Pancreas (tissue), 10 donors: ENCODE measurements around the gene RMND1. TPM values are rescaled to one million over a fixed set of nuclear protein-coding genes. Genes with fewer than 3 reads are reported as not detected.

Source experiments
- ATAC-seq, 4 donors: fragments of 200-7000 bp; cut with Tn5 transposase; one replicate each; pipeline versions ENCODE4 v1.8.0 to v1.9.1; 2020; ENCODE audit warnings: mild to moderate bottlenecking in 4 of 4, moderate library complexity in 4 of 4
- DNase-seq, 6 donors: peaks; one replicate each; pipeline ENCODE4 v3.0.0-alpha.2; 2020
- FAIRE-seq: peaks from 2 replicates; lab custom pipeline; 2012; peaks lifted over from hg19 to GRCh38; lab: Jason Lieb, UNC
- H3K27ac ChIP-seq, 4 donors: fragments of 200-600 bp; sonication (generic); 1 replicate in 3 of 4; 2 replicates in 1 of 4; pipeline versions ENCODE4 v1.5.0 to v1.8.0; 2020
- H3K27me3 ChIP-seq, 4 donors: fragments of 200-600 bp; one replicate each; pipeline ENCODE4 v1.8.0; 2021
- H3K36me3 ChIP-seq, 3 donors: fragments of 200-600 bp; sonication (generic) in 1 of 3; one replicate each; pipeline versions ENCODE4 v1.5.0 to v1.8.0; 2020 to 2021
- H3K4me1 ChIP-seq, 3 donors: fragments of 200-600 bp; one replicate each; pipeline ENCODE4 v1.8.0; 2021
- H3K4me3 ChIP-seq, 4 donors: fragments of 200-600 bp; sonication (generic) in 2 of 4; one replicate each; pipeline versions ENCODE4 v1.5.0 to v1.8.0; 2020 to 2021
- H3K9me3 ChIP-seq, 4 donors: fragments of 200-600 bp; one replicate each; pipeline ENCODE4 v1.8.0; 2021
- WGBS, 2 donors: extraction: QIAGEN DNeasy Blood & Tissue Kit; methylation state at CpG; one replicate each; pipeline ENCODE4 v1.1.7; 2013; 5-methylcytosine and 5-hydroxymethylcytosine counted together
- intact Hi-C, 3 donors: fragments of 100-400 bp; cut with DNase I; formaldehyde crosslinking; loops; one replicate each; pipeline versions ENCODE4 v1.11.1 to v1.14.2; 2022
- polyA plus RNA-seq, 2 donors: library from polyadenylated mRNA; stranded (reverse); fragments of 200-250 nt; gene quantifications; one replicate each; pipeline ENCODE4 v1.2.3, GENCODE V29; 2013
- total RNA-seq, 6 donors: library from RNA; stranded (reverse); fragmentation: NEBNext Ultra II Directional in 4 of 6; extraction: Animal tissue kit (Norgen Biotek cat#: 25700) in 4 of 6; gene quantifications; one replicate each; pipeline versions ENCODE4 v1.2.1 to v1.2.4, GENCODE V29; 2021 to 2023
- TF ChIP-seq, protein P1 (sequence below), 4 donors: fragments of 200-600 bp; sonication (generic) in 3 of 4; IDR thresholded peaks; one replicate each; pipeline versions ENCODE4 v1.5.0 to v1.8.0; 2021; ENCODE audit warnings: antibody characterized with exemption in 4 of 4
- donor health status: healthy with polysubstance abuse.
- donor health status: DM: no; HTN: no; CAD: no; lungs with moderate emphysema.
- donor health status: DM: no; HTN: no; CAD: no.
- donor health status: control.
- donor health status: control.
- donor health status: Bipolar disorder and iron deficiency.
- donor health status: DM: yes; HTN: yes; CAD: no.
- donor health status: DM: no; HTN: no; CAD: no.
- donor health status: DM: no; HTN: no; CAD: no.
- donor health status: DM: yes; HTN: yes; CAD: no.

Gene RMND1
- total and polyA plus RNA-seq, 8 donors = 6.4 to 13.5 (median 7.7) TPM

GRCh38 chr6:151380848-151381205 lies 71.1 kb downstream of the RMND1 start:
- WGBS, 2 donors = 97 to 100% methylated on average over 1 of the region's 1 CpG
- no peaks in the 10 kb centered on the region for H3K36me3 ChIP-seq
- H3K4me1 ChIP-seq = peaks cover 0 to 6% (median 0%) of the 10 kb centered on the region in 3 donors
- no peak overlapping the region for H3K27ac ChIP-seq
- intact Hi-C loops = no loop called here
- FAIRE-seq = no peak
- TF ChIP-seq, protein P1, sequence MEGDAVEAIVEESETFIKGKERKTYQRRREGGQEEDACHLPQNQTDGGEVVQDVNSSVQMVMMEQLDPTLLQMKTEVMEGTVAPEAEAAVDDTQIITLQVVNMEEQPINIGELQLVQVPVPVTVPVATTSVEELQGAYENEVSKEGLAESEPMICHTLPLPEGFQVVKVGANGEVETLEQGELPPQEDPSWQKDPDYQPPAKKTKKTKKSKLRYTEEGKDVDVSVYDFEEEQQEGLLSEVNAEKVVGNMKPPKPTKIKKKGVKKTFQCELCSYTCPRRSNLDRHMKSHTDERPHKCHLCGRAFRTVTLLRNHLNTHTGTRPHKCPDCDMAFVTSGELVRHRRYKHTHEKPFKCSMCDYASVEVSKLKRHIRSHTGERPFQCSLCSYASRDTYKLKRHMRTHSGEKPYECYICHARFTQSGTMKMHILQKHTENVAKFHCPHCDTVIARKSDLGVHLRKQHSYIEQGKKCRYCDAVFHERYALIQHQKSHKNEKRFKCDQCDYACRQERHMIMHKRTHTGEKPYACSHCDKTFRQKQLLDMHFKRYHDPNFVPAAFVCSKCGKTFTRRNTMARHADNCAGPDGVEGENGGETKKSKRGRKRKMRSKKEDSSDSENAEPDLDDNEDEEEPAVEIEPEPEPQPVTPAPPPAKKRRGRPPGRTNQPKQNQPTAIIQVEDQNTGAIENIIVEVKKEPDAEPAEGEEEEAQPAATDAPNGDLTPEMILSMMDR (IDR thresholded peaks at IDR 0.05) = no peak
- no peaks in the 10 kb centered on the region for H3K9me3 ChIP-seq
- no peak overlapping the region for H3K4me3 ChIP-seq
- DNase-seq = no peak
- no peaks in the 10 kb centered on the region for H3K27me3 ChIP-seq
- ATAC-seq = no peak

DNA sequence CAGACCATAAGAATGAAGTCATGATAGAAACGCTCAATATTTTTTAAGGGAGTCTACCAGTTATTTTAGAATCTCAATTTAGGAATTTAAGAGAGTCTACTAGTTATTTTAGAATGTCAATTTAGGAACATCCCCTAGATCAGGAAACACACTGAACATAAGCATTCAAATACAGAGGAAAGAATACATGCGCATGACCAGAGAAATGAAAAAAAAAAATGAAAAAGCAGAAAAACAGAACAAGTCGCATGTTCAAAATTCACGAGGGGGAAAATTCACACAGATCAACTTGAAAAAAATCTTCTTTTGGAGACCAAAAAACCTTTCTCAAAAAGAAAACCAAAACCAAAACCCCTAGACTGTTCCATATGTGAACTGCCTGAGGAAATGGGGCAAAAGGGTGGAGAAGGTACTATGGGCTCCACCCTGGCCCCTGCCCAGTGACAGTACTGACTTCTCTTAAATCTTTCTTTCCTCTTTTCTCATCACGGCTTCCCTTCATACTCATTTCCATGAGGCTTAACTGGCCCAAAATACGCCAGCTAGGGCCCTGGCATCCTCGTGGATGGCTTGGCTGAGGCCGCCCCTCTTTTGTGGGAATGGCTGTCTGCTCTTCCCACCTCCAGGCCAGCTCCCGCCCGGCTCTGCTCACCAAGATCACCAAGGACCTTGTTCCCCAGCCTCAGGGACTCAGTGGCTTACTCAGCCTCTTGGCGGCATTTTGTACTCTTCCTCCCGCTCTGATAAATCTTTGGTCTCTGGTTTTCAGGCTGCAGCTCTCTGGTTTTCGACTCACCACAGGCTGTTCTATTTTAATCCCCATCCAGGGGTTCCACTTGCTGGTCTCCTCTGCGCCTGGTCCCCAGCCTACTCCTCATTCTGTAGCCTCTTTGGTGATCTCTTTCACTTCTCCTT lies 71.7 kb downstream of the RMND1 start:
- H3K36me3 ChIP-seq = no peaks in the 10 kb centered on the region
- H3K27ac ChIP-seq = no peak overlapping the region
- intact Hi-C loops = no loop called here
- peak in 3 of 4 donors; percentile 22 to 67 (median 48) for ATAC-seq
- TF ChIP-seq, protein P1 (IDR thresholded peaks at IDR 0.05) = no peak
- FAIRE-seq = no peak
- no peaks in the 10 kb centered on the region for H3K9me3 ChIP-seq
- no peak overlapping the region for H3K4me3 ChIP-seq
- WGBS, 2 donors = 89 to 94% methylated on average over 14 of the region's 14 CpGs
- H3K27me3 ChIP-seq = no peaks in the 10 kb centered on the region
- no peak for DNase-seq
- peaks cover 0 to 4% (median 0%) of the 10 kb centered on the region in 3 donors for H3K4me1 ChIP-seq

DNA sequence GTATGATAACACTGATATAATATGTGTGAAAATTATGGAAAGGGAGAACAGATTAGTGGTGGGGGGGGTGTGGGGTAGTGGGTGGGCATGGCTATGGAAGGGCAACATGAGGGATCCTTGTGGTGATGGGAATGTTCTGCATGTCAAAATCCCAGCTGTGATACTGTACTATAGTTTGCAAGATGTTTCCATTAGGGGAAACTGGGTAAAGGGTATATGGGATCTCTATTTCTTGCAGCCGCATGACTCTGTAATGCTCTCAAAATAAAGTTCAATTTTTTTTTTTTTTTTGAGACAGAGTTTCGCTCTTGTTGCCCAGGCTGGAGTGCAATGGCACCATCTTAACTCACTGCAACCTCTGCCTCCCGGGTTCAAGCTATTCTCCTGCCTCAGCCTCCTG lies 74.8 kb downstream of the RMND1 start:
- FAIRE-seq (no peak), ATAC-seq (no peak), DNase-seq (no peak)
- H3K4me1 ChIP-seq = no peaks in the 10 kb centered on the region
- H3K36me3 ChIP-seq = no peaks in the 10 kb centered on the region
- intact Hi-C loops = no loop called here
- 80 to 88% methylated on average over 3 of the region's 3 CpGs for WGBS, 2 donors
- H3K27ac ChIP-seq = no peak overlapping the region
- H3K9me3 ChIP-seq = no peaks in the 10 kb centered on the region
- no peaks in the 10 kb centered on the region for H3K27me3 ChIP-seq
- TF ChIP-seq, protein P1 (IDR thresholded peaks at IDR 0.05) = no peak
- H3K4me3 ChIP-seq = no peak overlapping the region

GRCh38 chr6:151376440-151376839 lies 75.5 kb downstream of the RMND1 start:
- DNase-seq (no peak), FAIRE-seq (no peak), ATAC-seq (no peak)
- TF ChIP-seq, protein P1 (IDR thresholded peaks at IDR 0.05) = no peak
- H3K36me3 ChIP-seq = peaks cover 0 to 6% (median under 1%) of the 10 kb centered on the region in 3 donors
- no peak overlapping the region for H3K4me3 ChIP-seq
- H3K27me3 ChIP-seq = no peaks in the 10 kb centered on the region
- WGBS, 2 donors = 87 to 93% methylated on average over 1 of the region's 1 CpG
- intact Hi-C loops = no loop called here
- H3K27ac ChIP-seq = no peak overlapping the region
- H3K4me1 ChIP-seq = no peaks in the 10 kb centered on the region
- H3K9me3 ChIP-seq = no peaks in the 10 kb centered on the region

DNA sequence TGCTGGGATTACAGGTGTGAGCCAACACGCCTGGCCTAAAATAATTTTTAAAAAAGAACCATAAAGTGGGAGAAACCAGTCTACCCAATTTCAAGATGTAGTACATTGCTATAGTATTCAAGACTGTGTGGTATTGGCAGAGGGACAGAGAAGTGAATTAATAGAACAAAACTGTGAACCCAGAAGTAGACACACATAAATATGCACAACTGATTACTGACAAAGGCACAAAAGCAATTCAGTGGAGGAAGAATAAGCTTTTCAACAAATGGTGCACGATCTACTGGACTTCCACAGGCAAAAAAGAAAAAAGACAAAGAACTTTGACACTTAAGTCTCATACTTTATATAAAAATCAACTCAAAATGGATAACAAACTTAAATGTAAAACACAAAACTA lies 76.1 kb downstream of the RMND1 start:
- no peaks in the 10 kb centered on the region for H3K27me3 ChIP-seq
- H3K9me3 ChIP-seq = no peaks in the 10 kb centered on the region
- H3K4me1 ChIP-seq = no peaks in the 10 kb centered on the region
- H3K36me3 ChIP-seq = peaks cover 0 to 10% (median 4%) of the 10 kb centered on the region in 3 donors
- WGBS, 2 donors = 88 to 96% methylated on average over 2 of the region's 2 CpGs
- FAIRE-seq = no peak
- no peak overlapping the region for H3K4me3 ChIP-seq
- intact Hi-C loops = no loop called here
- no peak for DNase-seq
- no peak for ATAC-seq
- TF ChIP-seq, protein P1 (IDR thresholded peaks at IDR 0.05) = no peak
- no peak overlapping the region for H3K27ac ChIP-seq
